Measurements from ENCODE around the gene BAIAP2.

BAIAP2 gene

DNA sequence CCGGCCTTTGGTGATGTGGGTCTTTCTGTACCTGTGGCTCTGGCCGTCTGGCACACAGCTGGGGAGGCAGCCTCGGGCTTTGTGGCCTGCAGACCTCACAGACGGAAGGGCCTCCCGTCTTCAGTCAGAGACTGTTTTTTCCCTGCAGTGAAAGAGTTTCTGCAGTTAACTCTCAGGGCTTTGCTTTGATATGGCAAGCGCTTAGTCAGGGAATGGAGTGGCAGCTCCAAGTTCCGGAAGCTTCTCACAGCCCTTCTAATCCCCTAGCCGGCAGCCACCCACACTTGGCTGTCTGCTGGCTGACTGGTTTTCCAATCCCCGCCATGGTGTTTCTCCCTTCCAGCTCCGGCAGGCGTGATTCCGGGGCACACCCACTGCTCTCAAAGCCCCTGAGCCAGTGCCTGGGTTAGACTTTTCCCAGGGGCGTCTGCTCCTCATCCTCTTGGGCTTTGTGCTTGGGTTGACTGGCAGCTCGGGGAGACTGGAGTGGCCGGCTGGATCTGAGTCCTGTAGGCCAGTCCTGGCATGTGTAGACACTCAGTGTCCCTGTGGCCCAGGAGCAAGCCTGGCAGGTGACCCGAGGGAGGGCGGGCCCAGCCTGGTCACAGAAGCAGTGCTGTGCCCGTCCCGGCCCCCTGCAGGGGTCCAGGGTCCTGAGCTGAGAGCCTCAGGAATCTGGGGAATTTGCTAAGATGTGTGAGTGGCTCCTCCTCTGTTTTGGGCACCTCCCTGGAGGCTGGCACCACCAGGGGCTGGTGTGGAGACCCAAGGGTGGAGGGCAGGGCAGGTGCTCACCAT lies 29.9 kb downstream of the BAIAP2 start:
- peaks cover 45% of the 10 kb centered on the region for H3K4me1 Mint-ChIP-seq (ENCODE audit: low read depth)
- H3K27ac Mint-ChIP-seq = no peak overlapping the region
- intact Hi-C loops (cut with micrococcal nuclease) = no loop called here
- peaks cover 1% of the 10 kb centered on the region for H3K27me3 Mint-ChIP-seq
- no peak overlapping the region for H3K4me3 Mint-ChIP-seq
- peaks cover 93% of the 10 kb centered on the region for H3K36me3 Mint-ChIP-seq (ENCODE audit: low read depth)
- H3K9me3 Mint-ChIP-seq = no peaks in the 10 kb centered on the region

DNA sequence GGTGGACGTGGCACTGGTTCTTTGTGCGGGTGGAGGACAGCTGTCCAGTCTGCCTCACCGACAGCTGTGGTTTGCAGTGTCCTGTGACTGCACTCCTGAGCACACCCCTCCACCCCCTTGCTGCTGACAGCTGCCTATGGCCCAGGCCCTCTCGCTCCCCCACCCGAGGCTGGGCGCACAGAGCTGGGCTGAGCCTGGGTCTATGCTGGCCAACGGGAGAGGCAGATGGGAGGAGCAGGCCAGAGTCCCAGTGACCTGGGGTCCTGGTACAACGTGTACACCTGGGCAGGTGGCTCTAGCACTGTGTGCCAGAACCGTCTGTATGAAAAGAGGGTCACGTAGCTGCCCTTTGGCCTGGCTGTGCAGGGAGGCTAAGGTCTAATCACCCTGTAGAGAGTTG lies 30.5 kb downstream of the BAIAP2 start:
- peaks cover 93% of the 10 kb centered on the region for H3K36me3 Mint-ChIP-seq (ENCODE audit: low read depth)
- intact Hi-C loops (cut with micrococcal nuclease) = no loop called here
- H3K4me1 Mint-ChIP-seq (ENCODE audit: low read depth) = peaks cover 45% of the 10 kb centered on the region
- H3K27ac Mint-ChIP-seq = no peak overlapping the region
- H3K9me3 Mint-ChIP-seq = no peaks in the 10 kb centered on the region
- no peak overlapping the region for H3K4me3 Mint-ChIP-seq
- no peaks in the 10 kb centered on the region for H3K27me3 Mint-ChIP-seq

DNA sequence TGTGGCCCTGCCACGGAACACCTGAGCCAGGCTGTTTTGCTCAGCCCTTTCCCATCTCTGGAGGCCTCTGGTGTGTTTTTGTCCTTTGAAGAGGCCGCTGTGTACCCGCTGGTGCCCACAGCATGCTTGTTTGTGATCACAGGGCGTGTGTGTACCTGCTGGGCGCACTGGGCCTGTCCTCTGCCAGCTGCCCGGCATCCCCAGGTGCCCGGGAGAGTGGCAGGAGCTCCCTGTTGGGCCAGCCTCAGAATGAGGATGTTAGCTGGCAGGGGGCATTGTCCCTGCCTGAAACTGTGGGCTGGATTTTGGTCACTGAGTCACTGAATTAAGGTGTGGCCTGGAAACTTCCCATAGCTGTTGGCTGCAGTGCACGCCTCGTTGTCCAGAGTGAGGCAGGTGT lies 31.1 kb downstream of the BAIAP2 start:
- H3K9me3 Mint-ChIP-seq = no peaks in the 10 kb centered on the region
- H3K27me3 Mint-ChIP-seq = no peaks in the 10 kb centered on the region
- intact Hi-C loops (cut with micrococcal nuclease) = no loop called here
- H3K4me3 Mint-ChIP-seq = no peak overlapping the region
- H3K36me3 Mint-ChIP-seq (ENCODE audit: low read depth) = peaks cover 93% of the 10 kb centered on the region
- no peak overlapping the region for H3K27ac Mint-ChIP-seq
- peaks cover 45% of the 10 kb centered on the region for H3K4me1 Mint-ChIP-seq (ENCODE audit: low read depth)

DNA sequence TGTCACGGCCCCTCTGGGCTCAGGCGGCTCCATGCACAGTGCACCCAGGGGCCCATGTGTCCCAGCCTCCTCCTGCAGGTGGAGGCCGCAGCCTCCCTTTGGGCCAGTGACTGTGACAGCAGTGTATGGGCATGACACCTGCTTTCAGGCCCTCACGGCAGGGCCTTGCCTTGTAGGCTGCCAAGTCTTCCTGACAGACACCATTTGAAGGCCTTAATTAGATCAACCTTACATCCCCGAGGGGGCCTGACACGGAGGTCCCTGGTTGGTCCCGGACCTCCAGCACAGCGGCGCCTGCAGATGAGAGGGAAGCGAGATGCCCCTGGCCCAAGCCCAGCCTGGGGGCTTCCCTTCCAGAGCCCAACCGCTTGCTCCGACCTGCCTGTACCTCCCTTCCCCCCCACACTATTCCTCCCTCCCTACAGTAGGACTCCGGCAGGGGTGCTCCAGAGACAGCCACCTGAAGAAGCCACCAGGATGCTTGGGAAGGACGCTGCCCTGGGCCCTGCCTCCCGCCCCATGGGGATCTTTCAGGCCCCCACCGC lies 31.9 kb downstream of the BAIAP2 start:
- Mint-ChIP-seq H3K27me3 (no peaks in the 10 kb centered on the region), H3K27ac (no peak overlapping the region), H3K36me3 (ENCODE audit: low read depth) (peaks cover 93% of the 10 kb centered on the region), H3K4me3 (no peak overlapping the region), H3K4me1 (ENCODE audit: low read depth) (peaks cover 39% of the 10 kb centered on the region), H3K9me3 (no peaks in the 10 kb centered on the region)
- intact Hi-C loops (cut with micrococcal nuclease) = no loop called here

DNA sequence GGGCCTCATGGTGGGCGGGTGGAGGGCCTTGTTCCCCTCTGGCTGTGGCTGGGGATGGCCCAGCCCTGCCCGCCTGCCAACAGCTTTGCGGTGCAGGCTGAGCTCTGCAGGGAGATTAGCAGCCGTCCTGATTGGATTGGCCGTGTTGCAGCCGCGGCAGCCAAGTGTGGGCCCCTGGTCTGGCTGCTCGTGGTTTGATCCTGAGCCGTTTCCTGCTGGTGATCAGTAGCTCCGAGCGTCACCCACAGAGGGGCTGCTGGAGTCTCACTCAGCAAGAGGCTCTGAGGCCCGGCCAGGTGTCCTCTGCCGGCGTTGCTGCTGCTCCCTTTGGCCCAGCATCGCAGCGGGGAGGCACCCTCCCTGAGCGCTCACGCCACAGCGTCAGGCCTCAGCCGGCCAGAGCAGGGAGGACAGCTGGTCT lies 32.5 kb downstream of the BAIAP2 start:
- H3K4me1 Mint-ChIP-seq (ENCODE audit: low read depth) = peaks cover 34% of the 10 kb centered on the region
- no peak overlapping the region for H3K4me3 Mint-ChIP-seq
- H3K27me3 Mint-ChIP-seq = no peaks in the 10 kb centered on the region
- intact Hi-C loops (cut with micrococcal nuclease) = no loop called here
- no peaks in the 10 kb centered on the region for H3K9me3 Mint-ChIP-seq
- no peak overlapping the region for H3K27ac Mint-ChIP-seq
- H3K36me3 Mint-ChIP-seq (ENCODE audit: low read depth) = peaks cover 93% of the 10 kb centered on the region

DNA sequence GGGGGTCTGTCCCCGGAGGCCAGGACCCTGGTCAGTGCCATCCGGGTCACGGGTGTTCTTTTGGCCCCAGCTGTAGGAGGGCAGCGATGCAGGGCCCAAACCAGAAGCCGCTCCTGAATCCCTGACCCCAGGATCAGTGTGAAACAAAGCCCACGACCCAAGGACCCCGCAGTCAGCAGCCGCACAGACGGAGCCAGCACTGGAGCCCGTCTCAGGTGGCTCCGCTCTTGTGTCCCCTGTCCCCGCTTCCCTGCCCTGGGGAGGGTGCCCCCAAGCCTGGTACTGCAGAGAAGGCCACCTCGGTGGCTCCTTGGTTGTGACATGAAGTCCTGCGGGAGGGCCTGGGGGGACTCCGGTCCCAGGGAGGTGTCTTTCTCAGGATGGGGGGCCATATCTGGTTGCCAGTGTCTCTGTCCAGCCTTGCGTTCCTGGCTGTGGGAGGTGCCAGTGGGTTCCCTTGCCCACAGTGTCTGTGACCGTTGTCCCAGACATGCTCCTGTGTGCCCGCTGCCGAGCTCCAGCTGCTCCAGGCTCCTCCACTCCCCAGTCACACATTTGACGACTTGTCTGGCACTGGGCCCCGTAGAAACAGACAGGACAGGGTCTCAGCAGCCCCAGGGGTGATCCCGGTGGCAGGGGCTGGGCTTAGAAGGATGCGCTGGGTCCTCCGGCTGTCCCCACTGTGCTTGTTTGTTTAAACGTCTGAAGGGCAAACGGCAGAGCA lies 33.6 kb downstream of the BAIAP2 start:
- Mint-ChIP-seq H3K27ac (no peak overlapping the region), H3K4me3 (no peak overlapping the region), H3K27me3 (peaks cover 2% of the 10 kb centered on the region), H3K4me1 (ENCODE audit: low read depth) (peaks cover 22% of the 10 kb centered on the region), H3K9me3 (no peaks in the 10 kb centered on the region), H3K36me3 (ENCODE audit: low read depth) (peaks cover 93% of the 10 kb centered on the region)
- intact Hi-C loops (cut with micrococcal nuclease) = no loop called here

DNA sequence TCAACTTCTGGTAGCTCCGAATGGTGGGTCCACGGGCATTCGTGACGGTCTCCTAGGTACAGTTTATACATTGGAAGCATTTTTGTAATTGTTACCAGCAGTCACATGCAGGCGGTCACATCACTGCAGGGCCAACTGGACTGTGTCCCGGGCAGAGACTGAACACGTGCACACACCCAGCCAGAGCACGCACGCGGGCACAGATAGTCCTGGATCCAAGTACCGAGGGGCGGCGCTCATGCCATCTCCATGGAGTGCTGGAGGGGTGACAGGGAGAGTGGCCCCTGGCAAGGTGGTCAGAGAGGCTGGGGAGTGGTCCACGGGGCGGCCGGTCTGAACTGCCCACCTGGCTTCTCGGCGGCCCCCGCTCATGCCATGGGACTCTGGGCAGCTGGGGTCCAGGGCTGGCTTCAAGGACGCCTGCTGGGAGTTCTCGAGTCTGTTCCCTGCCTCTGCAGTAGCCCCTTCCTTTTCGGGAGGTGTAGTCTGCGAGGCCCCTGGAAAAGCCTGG lies 34.2 kb downstream of the BAIAP2 start:
- Mint-ChIP-seq H3K27ac (no peak overlapping the region), H3K4me3 (no peak overlapping the region), H3K27me3 (peaks cover 2% of the 10 kb centered on the region), H3K4me1 (ENCODE audit: low read depth) (peaks cover 22% of the 10 kb centered on the region), H3K36me3 (ENCODE audit: low read depth) (peaks cover 93% of the 10 kb centered on the region), H3K9me3 (no peaks in the 10 kb centered on the region)
- intact Hi-C loops (cut with micrococcal nuclease) = no loop called here

DNA sequence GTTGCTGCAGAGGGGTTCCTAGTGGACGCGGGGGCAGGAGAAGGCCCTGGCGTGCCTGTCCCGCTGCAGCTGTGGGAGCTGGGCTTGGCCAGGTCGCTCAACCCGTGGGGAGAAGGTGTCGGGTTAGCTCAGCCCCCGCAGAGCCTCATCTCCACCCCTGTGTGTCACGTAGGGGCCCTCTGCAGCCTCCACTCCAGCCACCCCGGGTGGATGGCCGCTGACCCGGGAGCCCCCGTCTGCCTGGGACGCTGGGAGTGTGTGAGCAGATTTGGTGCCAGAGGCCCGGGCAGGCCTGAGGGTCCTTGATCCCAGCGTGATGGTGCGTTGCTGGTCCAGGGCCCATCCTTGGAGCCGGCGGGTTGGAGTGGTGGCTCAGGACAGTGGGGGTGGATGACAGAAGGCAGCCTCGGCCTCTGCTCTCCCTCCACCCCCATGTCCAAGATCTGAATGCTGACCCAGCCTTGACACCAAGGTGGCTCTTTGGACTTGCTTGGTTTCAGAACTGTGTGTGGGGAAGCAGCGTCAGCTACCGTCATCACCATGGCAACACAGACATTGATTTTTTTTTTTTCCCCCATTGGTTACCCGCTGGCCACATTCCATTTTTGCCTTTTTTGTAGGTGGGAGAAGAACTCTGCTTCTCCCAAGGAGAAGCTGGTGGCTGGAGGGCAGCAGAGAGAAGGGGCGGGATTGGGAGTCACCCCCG lies 35.7 kb downstream of the BAIAP2 start:
- Mint-ChIP-seq H3K27ac (no peak overlapping the region), H3K4me3 (no peak overlapping the region), H3K4me1 (ENCODE audit: low read depth) (peaks cover 17% of the 10 kb centered on the region), H3K27me3 (peaks cover 2% of the 10 kb centered on the region), H3K36me3 (ENCODE audit: low read depth) (peaks cover 91% of the 10 kb centered on the region), H3K9me3 (no peaks in the 10 kb centered on the region)
- intact Hi-C loops (cut with micrococcal nuclease) = no loop called here

DNA sequence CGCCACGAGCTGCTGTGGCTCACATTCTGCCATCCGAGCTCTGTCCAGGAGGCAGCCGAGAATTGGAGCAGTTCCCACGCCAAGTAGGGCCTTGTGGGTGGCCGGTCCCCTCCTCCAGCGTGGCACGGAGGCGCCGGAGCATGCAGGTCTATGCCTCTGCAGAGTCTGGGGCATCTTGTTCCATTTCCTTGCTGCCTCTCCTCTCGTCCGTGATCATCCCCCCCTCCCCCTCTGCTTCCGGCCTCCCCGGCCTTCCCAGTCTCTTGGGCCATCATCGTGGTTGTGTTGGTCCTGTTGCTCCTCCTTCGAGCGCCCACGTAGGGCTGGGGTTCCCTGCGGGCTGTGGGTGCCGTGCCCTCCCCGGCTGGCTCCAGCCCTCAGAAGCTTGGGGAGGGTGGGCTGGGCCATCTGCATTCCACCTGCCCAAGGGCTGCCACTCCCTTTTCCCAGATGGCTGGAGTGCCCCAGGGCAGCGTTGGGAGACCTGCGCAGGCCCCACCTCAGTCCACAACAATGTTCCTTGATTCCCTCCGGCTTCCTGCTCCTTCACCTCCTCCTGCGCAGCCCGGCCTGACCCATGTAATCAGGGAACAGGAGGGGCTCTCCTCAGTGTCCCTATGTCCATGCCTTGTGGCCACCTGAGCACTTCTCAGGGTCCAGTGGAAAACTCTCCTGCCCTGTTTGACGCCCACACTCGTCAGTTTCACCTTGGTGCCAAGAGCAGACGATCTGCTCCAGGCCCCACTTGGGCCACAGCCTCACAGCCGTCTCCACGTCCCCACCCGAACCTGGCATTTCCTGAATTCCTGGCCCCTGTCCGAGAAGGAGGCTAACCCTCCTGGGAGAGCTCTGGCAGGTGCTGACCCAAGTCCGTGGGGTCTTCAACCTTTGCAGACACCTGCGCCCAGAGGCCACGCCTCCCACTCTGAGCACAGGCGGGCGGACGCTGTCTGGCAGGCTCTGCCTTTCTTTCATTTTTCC lies 37.1 kb downstream of the BAIAP2 start:
- Mint-ChIP-seq H3K4me3 (no peak overlapping the region), H3K36me3 (ENCODE audit: low read depth) (peaks cover 98% of the 10 kb centered on the region), H3K27ac (no peak overlapping the region), H3K4me1 (ENCODE audit: low read depth) (peaks cover 13% of the 10 kb centered on the region), H3K9me3 (no peaks in the 10 kb centered on the region), H3K27me3 (peaks cover 2% of the 10 kb centered on the region)
- intact Hi-C loops (cut with micrococcal nuclease) = no loop called here

DNA sequence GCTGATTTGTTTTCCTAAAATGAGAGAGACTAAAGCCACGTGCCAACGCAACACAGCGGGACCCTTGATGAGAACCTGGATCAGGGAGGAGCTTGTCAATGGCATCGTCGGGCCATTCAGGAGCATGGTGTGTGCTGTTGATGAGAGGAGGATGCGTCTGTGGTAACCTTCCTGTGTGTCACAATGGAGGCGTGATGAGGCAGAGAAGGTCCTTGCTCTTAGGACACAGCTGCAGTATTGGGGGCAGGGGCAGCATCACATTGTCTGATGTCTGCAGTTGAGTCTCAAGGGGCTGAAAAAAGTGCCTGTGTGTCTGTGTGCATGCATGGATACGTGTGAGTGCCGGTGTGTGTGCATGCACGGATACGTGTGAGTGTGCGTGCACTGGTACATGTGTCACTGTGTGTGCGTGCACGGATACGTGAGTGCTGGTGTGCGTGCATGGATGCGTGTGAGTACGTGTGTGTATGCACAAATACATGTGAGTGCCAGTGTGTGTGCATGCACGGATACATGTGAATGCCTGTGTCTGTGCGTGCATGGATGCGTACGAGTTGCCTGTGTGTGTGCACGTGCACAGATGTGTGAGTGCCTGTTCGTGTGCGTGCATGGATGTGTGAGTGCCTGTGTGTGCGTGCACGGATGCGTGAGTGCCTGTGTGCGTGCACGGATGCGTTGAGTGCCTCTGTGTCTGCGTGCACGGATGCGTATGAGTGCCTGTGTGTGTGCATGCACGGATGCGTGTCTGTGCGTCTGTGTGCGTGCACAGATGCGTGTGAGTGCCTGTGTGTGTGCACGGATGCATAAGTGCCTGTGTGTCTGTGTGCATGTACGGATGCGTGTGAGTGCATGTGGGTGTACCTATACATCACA lies 39.3 kb downstream of the BAIAP2 start:
- Mint-ChIP-seq H3K36me3 (ENCODE audit: low read depth) (peaks cover 86% of the 10 kb centered on the region), H3K27me3 (peaks cover 4% of the 10 kb centered on the region), H3K4me3 (no peak overlapping the region), H3K27ac (no peak overlapping the region), H3K4me1 (ENCODE audit: low read depth) (peaks cover 13% of the 10 kb centered on the region), H3K9me3 (no peaks in the 10 kb centered on the region)
- intact Hi-C loops (cut with micrococcal nuclease) = no loop called here

DNA sequence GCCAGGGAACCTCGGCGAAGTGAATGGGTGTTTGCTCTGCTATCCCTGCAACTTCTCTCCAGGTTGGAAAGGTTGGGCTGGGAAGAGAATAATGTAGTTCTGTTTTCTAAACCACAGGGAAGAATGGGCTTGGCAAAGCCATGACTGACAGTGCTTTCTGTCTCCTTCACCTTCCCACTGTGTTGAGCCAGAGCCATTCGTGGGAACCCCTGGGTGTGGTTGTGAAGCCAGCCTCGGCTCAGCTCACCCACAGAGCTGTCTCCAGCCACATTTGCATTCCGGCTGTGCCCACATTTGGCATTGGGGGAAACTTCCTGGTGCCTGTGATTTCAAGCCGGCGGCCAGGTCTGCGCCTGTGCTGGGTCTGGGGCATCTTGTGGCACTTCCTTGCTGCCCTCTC lies 39.9 kb downstream of the BAIAP2 start:
- H3K27ac Mint-ChIP-seq = no peak overlapping the region
- intact Hi-C loops (cut with micrococcal nuclease) = no loop called here
- peaks cover 13% of the 10 kb centered on the region for H3K4me1 Mint-ChIP-seq (ENCODE audit: low read depth)
- peaks cover 4% of the 10 kb centered on the region for H3K27me3 Mint-ChIP-seq
- H3K9me3 Mint-ChIP-seq = no peaks in the 10 kb centered on the region
- H3K36me3 Mint-ChIP-seq (ENCODE audit: low read depth) = peaks cover 86% of the 10 kb centered on the region
- no peak overlapping the region for H3K4me3 Mint-ChIP-seq

DNA sequence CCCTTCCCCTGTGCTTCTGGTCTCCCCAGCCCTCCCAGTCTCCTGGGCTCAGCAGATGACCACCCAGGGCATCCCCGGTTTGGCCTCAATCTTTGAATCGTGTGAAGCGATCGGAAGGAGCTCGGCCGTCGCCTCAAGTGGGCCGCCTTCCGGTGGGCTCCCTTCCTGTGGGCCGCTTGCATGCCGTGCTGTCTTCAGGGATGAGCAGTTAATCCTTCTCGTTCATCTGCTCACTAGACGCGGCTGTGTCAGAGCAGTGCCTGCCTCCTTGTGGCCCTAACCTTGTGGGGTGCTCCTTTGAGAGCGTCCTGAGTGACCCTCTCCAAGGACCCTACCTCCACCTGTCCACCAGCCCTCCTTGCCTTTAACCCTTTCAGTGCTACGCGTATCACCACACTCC lies 40.4 kb downstream of the BAIAP2 start:
- peaks cover 13% of the 10 kb centered on the region for H3K4me1 Mint-ChIP-seq (ENCODE audit: low read depth)
- peaks cover 86% of the 10 kb centered on the region for H3K36me3 Mint-ChIP-seq (ENCODE audit: low read depth)
- H3K27me3 Mint-ChIP-seq = peaks cover 4% of the 10 kb centered on the region
- H3K4me3 Mint-ChIP-seq = no peak overlapping the region
- no peak overlapping the region for H3K27ac Mint-ChIP-seq
- intact Hi-C loops (cut with micrococcal nuclease) = no loop called here
- H3K9me3 Mint-ChIP-seq = no peaks in the 10 kb centered on the region
